ENCODE measurements around the gene IGFBP3. TPM values are rescaled to one million over a fixed set of nuclear protein-coding genes. Genes with fewer than 3 reads are reported as not detected.

IGFBP3 gene
- total RNA-seq, 1 experiment from 2014 or later = 4.1 TPM

DNA sequence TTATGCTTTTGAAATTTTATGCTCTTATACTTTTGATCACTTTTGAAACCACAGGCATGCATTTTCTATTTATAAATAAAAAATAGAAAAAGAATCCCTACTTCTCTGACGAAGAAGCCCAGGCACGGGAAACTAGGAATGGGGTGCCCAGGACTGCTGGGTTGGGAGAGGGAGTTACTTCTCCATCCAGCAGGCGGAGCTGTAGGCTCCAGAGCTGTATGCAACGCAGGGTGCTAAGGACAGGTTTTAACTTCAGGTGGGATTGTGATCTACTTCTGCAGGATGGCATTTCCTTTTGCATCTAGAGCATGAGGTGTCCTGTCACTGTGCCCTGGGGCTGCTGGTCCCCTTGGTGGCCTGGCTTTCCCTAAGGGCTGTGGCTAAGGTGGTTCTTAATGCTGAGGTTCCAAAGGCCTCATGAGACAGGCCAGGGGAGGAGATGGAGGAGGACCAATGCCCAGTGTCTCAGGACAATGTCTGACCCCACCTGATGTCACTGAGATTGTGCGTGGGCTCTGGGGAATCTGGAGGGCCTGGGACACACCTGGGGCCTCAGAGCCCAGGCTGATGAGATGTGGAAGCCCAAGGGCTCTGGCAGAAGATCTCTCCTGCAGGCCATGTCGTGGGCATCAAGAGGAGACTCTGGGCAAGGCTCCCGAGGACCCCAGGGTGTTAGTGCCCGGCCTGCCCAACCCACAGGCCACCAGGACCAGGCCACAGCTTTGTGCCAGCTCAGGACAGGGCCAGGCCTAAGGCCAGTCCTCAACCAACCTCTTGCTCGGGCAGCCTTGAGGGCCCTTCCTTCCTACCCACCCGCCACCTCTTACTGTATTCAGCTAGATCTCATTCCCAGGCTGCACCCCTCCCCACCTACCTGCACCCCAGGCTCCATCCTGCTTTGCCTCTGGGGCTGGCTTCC, 48.7 kb downstream of the IGFBP3 start:
- Histone ChIP-seq H3K79me2 (ENCODE audit: insufficient read depth, low read length) (no peaks in the 10 kb centered on the region), H3K9ac (ENCODE audit: low read length) (no peak overlapping the region), H3K9me2 (ENCODE audit: insufficient read depth) (no peaks in the 10 kb centered on the region), H3K27me3 (ENCODE audit: insufficient read depth, low read length) (no peaks in the 10 kb centered on the region), H3K4me2 (ENCODE audit: low read length) (no peak overlapping the region), H3K9me3 (ENCODE audit: control insufficient read depth in 1 of 2, insufficient read depth in 1 of 2, low read depth in 1 of 2, low read length in 2 of 2) (no peaks in the 10 kb centered on the region), H2AFZ (ENCODE audit: low read depth, low read length, poor library complexity, severe bottlenecking) (peak overlapping the region; percentile 29), H4K20me1 (ENCODE audit: insufficient read depth) (no peaks in the 10 kb centered on the region), H3K27ac (ENCODE audit: low read depth, low read length) (no peak overlapping the region; the same call in 1 of the 2 replicates), H3K36me3 (ENCODE audit: control insufficient read depth in 1 of 2, insufficient read depth in 2 of 2, low read length in 2 of 2) (no peaks in the 10 kb centered on the region), H3K4me1 (ENCODE audit: control insufficient read depth in 1 of 2, insufficient read depth in 2 of 2, low read length in 2 of 2) (peaks cover 0 to 17% of the 10 kb centered on the region in 2 experiments; a peak in 2 of 4 replicates), H3K4me3 (replicated peaks in 1 of 2; ENCODE audit: low read depth in 1 of 2, low read length in 2 of 2) (no peak overlapping the region)
- CTCF ChIA-PET = interaction anchor here (0.7 to 1.5 kb wide), 2 partner anchors 30 to 1308 kb away, joined by 3 read pairs; no protein-coding TSS in a partner anchor
- POLR2A ChIA-PET = no interaction called here
- TF ChIP-seq CBX3 (IDR thresholded peaks at IDR 0.05; ENCODE audit: low read depth) (no peak), RAD21 (IDR thresholded peaks at IDR 0.05; ENCODE audit: low read depth) (peak; percentile 40), SIN3A (IDR thresholded peaks at IDR 0.05; ENCODE audit: low read depth) (no peak)
- TF ChIP-seq, protein P1, sequence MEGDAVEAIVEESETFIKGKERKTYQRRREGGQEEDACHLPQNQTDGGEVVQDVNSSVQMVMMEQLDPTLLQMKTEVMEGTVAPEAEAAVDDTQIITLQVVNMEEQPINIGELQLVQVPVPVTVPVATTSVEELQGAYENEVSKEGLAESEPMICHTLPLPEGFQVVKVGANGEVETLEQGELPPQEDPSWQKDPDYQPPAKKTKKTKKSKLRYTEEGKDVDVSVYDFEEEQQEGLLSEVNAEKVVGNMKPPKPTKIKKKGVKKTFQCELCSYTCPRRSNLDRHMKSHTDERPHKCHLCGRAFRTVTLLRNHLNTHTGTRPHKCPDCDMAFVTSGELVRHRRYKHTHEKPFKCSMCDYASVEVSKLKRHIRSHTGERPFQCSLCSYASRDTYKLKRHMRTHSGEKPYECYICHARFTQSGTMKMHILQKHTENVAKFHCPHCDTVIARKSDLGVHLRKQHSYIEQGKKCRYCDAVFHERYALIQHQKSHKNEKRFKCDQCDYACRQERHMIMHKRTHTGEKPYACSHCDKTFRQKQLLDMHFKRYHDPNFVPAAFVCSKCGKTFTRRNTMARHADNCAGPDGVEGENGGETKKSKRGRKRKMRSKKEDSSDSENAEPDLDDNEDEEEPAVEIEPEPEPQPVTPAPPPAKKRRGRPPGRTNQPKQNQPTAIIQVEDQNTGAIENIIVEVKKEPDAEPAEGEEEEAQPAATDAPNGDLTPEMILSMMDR (IDR thresholded peaks at IDR 0.05 in 2 of 3, conservative IDR thresholded peaks at IDR 0.05 in 1 of 3; ENCODE audit: borderline replicate concordance in 1 of 3, insufficient read depth in 1 of 3, low read depth in 2 of 3, low read length in 2 of 3) = peak; percentile 23 to 85 (median 62); a peak in 4 of 6 replicates
- TF ChIP-seq, protein P2, sequence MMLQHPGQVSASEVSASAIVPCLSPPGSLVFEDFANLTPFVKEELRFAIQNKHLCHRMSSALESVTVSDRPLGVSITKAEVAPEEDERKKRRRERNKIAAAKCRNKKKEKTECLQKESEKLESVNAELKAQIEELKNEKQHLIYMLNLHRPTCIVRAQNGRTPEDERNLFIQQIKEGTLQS (IDR thresholded peaks at IDR 0.05) = no peak
- intact Hi-C loops (cut with micrococcal nuclease) = loop anchor here (5.0 kb wide), 1 partner anchor 1310 kb away; no protein-coding TSS in a partner anchor
- RAD21 ChIA-PET (ENCODE audit: low non-redundant PET in 1 of 2, low total read pairs in 2 of 2, uncharacterized antibody in 2 of 2, unreplicated experiment in 2 of 2) = no interaction called here
- BruUV-seq (replicated peaks) = no TSS peak
- ATAC-seq (peak; percentile 94), DNase-seq (ENCODE audit: low read depth, low spot score) (no peak)

Measured in HCT116 (cell line).